ENCODE results near the gene IL17RD.
A peak's percentile ranks its signal among the peaks of the same experiment; 100 is the strongest.

The IL17RD gene

DNA sequence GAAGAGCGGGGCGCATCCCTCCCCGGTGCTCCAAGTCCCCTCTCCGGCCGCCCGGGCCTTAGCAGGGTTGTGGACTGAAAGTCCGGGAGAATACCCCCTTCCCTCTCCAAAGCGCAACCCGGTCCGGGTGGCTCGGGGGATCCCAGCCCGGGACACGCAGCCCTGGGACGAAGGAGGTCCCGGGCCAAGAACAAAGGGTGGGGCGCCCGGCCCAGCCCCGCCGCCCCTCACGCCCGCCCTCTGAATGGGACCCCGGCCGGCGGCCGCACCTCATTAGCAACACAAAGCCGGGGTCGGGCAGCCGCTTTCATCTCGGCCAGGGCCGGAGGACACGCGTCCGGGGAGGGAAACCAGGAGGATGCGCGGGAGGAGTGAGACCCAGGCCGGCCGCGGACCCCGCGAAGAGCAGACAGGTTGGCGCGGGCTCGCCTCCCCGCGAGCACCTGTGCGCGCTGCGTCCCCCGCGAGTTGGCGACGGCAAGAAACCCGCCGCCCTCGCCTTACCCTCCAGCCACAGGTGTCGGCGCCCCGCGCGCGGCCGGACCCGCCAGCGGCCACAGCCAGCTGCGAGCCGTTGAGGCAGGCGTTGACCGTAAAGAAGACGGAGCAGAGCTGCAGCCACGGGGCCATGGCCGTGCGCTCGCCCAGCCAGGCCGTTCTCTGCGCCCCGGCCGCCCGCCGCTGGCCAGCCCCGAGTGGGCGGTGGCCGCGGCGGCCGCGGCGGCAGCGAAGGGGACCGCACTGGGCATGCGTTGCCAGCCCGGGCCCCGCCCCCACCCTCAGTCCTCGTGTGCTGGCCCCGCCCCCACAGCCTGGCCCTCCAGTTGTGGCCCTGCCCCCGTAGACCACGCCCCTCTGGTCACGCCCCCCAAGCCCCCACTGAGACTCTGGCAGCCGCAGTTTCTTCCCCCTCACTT, at the start of gene IL17RD:
Gene IL17RD, minus strand, starts transcription at position 697 of the 917 bp plus-strand sequence. Its CDS starts 67 bp downstream, at position 630.
- peak; percentile 52 for DNase-seq

DNA sequence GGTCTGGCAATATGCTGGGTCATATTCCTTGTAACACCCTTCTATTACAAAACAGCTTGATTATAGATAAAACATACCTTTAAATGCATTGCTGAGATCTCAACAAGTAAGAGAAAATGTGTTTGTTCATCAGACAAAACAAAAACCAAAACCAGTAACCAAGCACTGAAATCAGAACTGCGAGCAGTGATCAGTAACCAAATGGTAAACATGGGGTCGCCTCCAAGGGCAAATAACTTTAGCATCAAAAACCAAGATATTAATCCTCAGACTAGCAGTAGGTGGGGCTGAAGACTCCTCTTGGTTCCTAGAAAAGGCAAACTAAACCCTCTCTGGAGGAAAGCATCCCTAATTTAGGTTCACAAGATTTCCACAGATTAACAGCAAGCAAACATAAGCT, 41.3 kb upstream of the IL17RD start:
- DNase-seq = no peak

DNA sequence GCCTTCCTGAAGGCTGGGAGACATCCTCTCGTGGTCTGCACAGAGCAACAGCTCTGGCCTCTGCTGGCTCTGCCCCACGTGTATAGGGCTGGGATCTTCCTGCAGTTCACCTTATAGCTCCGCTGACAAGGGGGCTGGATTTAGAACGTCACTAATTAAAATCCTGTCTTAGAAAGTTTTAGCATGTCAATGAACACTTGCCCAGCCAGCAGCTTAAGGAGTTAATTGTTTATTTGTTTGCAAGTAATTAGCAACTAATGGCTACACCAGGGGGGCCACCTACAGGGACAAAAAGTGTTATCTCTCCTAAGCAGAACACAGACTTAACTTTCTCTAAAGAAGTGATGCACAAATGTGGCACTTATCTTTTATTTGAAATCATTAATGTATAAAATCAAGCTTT, 34.7 kb upstream of the IL17RD start, which contains the start of gene HESX1:
Gene HESX1, minus strand, starts transcription at position 84 of the 403 bp plus-strand sequence. Its CDS starts 60 bp downstream, at position 24.
- DNase-seq = no peak

DNA sequence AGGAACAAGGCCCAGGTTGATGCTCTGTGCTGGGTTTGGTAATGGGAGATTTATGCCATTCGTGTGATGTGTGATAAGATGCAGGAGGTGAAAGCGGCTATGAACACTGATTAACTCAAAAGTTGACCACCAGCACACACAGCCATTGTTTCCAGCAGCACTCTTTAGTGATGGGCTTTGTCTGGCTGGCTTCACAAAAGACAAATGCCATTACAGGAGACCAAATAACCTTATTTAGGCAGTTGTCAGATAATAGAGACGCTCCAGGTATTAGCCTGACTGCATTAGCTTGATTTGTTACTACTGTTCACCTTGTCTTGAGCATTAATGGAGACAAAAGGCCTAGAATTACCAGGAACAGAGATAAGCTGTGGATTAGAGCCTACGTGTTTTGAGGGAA, 29.5 kb upstream of the IL17RD start:
- no peak for DNase-seq

DNA sequence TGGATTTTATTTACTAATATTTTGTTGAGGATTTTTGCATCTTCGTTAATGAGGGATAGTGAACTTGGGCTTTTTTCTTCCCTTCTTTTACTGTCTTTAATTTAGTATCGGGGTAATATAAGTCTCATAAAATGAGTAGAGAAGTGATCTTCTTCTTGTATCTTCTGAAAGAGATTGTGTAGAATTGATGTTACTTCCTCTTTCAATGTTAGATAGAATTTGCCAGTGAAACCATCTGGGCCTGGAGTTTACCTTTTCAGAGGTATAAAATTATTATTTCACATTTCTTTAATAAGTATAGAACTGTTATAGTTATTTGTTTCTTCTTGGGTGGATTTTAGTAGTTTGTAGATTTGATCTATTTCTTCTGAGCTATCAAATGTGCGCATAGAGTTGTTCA, 26.9 kb upstream of the IL17RD start:
- no peak for DNase-seq

DNA sequence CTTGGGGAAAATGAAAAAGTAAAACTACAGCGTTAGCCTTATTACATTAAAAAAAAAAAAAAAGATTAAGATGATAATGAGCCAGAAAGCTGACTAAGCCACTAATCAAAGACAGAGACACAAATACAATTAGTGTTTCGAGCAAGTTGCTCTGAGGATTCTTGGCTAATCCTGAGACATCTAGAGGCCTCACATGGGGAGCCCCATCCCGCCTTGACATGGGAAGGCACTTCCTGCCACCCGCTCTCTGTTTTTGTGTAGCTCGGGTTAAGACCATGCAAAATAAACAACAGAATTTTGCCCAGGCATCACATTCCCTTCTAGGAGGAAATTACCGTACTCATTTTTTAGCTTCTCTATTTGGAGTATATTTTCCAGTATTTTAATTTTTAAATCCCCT, 19.4 kb upstream of the IL17RD start:
- DNase-seq = no peak

DNA sequence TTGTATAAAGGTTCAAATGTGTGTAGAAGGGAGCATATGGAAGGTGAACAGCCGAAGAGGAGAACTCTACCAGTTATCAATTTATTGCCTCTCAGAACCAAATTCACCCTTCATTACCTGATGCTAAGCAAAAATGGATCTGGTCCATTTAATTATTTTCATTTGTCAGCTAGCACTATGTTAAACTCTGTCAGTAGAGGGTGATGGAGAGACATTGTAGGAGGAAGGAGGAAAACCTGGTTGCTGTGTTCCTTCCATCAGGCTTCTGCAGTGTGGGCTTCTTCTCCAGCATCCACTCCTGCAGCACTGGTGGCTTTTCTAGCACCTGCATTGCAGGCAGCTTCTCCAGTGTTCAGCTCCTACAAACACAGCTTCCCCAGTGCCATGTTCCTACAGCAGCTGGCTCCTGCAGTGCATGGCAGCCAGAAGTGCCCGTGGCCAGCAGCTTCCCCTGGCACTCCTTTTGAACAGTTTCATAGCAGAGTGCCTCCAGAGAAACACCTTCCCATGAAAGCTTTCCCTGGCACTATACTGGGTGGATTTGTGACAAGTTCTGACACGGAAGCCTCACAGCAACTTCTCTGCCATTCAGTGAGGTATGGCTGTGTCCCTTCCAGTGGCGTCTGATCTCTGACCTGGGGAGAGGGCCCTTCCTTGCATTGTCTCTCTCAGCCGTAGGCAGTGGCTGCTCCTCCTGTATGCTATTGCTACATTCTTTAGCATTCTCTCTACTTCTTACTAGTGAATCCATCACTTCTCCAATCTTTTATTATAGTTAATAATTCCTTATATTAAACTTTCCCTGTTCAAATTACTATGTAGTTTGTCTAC, 14.6 kb upstream of the IL17RD start:
- no peak for DNase-seq

DNA sequence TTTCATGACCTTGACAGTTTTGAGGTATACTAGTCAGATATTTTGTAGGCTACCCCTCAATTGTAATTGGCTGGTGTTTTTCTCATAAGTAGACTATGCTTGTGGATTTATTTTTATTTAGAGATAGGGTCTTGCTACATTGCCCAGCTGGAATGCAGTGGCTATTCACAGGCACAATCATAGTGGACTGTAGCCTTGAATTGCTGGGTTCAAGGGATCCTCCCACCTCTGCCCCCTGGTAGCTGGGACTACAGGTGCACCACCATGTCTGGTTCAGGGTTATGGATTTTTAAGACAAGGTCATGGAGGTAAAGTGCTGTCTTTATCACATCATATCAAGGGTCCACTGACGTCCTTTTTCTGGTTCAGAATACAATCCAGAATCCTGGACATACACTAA, 10.9 kb upstream of the IL17RD start:
- DNase-seq = no peak

DNA sequence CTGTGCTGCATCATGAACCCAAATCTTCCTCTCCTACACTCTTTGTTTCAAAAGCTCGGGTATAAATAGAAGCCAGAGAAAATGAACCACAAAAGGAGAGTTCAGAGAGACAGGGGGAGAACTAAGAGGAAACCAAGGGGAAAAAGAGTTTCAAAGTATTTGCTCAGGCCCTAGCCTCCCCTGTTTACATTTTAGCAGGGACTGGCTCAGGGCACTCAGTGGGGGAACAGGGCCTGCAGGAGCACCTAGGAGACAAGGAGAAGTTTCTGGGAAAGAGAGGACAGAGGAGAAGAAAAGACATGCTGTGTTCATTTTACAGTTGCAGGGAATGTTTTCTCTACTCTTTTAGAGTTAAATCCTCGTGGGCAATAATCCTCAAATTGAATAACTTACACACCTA, 8.5 kb upstream of the IL17RD start:
- DNase-seq = no peak

DNA sequence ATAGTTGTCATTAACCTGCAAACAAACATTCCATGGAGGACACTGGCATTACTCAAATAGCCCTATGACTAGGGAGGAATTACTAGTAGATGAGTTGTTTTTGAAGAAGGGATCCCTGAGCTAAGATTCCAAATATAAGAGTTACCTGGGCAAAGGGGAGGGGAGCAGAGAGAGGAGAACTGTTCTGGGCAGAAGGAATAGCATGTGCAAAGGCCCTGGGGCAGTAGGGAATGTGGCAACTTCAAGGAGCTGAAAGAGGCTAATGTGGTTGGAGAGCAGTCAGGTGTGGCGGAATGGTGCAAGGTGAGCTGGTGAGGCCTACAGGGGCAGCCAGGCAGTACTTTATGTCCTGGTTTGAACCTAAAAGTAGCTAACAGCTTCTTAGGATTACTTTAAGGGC, 5.8 kb upstream of the IL17RD start:
- no peak for DNase-seq

DNA sequence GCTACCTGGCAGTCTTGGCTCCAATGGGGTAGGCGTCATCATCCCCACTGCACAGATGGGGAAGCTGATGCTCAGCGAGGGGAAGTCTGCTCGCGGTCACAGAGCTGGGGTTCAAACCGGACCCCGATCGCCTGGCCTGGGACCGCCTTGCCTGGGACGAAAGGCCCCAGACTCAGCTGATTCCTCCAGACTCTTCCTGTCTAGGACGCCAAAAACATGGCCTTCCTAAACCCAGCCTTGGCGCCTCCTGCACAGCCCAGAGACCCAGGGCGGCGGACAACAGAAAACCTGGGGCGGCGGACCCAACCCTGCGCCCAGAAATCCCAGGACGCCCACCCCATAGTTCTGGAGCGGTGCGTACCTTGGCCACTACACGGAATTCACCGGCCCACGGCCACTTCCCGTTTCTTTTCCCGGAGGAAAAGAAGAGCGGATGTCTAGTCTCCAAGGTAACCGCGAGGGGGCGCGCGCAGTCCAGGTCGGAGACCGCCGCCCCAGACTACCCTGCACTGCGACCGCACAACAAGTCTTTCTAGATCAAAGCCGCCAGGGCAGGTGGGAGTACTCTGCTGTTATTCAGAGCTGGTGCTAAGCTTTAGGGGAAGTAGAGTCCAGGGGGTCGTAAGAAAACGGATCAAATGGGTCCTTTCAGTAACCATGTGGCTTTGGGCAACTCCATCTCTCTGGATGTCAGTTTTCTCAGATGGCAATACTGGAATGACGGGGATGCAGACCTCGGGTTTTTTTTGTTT, 4.9 kb upstream of the IL17RD start:
- DNase-seq = peak; percentile 65

DNA sequence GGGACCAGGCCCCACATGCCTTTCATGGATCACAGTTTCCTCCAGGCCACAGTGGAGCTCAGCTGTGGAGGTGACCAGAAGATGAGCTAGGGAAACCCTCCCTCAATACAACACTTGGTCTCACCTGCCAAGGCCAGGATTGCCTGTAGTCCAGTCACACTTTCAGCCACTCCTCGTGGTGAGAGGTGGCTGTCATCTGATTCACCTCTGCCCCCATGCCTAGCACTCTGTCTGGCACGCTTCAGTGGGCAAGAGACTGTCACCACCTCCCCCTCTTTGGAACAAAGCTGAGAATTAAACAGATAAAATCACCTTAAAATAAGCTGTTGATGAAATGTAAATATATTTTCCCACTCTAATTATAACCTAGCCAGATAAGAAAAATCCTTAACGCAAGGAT, 4.0 kb upstream of the IL17RD start:
- no peak for DNase-seq

DNA sequence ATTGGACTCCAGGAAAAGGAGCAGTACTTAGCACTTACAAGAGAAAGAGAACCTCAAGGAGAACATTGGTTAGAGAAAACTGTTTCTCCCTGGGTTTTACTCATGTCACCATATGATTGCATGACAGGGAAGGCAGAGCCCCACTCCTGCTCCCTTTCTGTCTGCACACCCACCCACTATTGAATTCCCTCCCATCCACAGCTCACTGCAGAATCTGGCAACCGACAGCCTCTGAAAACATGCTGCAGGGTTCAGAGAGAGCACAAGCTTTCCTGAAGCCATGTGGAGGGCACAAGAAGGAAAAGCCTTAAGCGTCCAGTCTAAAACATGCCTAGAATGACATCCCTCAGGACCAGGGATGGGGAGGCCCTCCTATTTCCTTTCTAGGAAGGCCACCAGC, 3.0 kb upstream of the IL17RD start:
- DNase-seq = no peak

DNA sequence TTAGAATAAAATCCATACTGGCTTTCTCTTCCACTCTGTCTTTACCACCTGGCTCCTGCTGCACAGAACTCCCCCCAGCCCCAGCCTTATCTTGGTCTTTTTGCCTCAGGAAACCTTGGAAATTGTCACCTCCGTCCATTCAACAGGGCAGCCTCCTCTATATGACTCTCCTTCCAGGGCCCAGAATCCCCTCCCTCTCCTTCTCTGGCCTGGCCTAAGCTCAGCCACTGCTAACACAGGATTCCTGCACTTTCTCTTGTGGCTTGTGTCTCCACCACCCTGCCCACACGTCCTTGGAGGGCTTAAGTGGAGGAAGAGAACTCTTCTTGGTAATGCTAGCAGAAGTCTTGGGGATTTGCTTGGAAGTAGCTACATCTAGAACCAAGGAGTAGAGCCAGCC, 1.5 kb upstream of the IL17RD start:
- DNase-seq = no peak

DNA sequence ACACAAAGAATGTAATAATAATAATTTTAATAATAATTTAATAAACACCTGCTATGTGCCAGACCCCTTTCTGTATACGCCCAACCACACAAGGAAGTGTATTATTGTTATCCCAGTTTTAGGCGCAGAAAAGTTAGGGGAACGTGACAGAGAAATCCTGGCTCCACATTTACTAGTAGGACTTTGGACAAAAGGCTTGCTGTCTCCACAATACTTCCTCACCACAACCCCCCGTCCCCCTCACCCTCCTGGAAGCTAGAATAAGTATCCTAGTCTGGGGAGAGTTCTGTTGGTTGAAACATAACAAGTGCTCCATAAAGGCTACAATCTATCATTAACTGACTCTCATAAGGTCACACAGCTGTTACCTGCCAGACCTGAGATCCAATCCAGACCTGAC, 488 bp upstream of the IL17RD start:
- no peak for DNase-seq

DNA sequence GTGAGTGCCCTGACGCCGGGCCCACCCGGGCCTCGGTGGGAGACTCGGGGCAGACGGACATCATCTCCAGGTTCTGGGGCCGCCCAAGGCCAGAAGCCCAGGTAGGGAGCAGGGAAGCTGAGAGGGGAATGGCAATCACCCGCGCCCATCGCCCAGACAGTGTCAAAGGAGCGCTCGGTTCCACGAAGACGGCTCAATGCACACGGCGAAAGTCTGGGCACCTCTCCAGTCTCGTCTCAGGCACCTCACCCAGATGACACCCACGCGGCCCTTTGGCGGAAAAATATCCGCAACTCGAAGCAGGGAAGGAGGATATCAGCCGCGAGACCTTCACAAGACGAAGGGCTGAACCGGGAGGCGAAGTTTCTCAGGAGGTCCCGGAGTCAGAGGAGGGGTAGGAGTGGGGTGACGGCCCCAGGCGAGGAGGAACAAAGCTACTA, 916 bp downstream of the IL17RD start:
- no peak for DNase-seq

DNA sequence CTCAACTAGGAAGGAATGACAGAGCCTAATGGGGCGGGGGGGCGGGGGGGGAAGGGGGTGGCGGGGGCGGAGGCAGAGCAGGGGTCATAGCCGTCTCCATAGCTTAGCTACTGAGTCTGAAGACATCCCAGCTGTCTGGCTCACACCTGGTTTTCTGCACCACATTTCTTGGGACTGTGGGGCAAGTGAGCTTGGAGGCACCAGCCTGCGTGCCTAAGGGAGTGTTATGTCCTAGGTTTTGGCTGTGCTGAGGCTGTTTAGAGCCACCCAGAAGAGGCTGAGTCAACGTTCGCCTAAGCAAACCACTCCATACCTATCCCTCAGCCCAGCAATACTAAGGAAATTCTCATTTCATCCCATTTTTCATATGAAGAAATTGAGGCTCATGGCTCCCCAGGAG, 1.4 kb downstream of the IL17RD start:
- no peak for DNase-seq

DNA sequence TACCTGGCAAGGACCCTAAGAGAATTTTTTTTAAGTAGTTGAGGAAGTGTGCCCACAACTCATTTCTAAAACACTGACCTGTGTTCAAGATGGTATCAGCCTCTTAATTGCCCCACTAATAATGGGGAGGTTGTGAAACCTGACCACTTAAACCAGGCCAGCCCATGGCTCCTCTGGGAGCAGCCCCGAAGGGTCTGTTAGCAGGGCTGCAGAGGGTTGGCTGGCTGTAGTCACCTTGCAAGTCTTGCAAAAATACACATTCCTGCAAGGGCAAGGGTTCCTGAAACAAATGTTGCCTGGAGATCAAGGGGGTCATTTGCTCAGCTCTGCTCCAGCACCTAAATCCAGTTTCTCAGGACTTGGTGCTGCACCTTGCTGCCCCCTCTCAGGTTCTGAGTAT, 3.2 kb downstream of the IL17RD start:
- no peak for DNase-seq

DNA sequence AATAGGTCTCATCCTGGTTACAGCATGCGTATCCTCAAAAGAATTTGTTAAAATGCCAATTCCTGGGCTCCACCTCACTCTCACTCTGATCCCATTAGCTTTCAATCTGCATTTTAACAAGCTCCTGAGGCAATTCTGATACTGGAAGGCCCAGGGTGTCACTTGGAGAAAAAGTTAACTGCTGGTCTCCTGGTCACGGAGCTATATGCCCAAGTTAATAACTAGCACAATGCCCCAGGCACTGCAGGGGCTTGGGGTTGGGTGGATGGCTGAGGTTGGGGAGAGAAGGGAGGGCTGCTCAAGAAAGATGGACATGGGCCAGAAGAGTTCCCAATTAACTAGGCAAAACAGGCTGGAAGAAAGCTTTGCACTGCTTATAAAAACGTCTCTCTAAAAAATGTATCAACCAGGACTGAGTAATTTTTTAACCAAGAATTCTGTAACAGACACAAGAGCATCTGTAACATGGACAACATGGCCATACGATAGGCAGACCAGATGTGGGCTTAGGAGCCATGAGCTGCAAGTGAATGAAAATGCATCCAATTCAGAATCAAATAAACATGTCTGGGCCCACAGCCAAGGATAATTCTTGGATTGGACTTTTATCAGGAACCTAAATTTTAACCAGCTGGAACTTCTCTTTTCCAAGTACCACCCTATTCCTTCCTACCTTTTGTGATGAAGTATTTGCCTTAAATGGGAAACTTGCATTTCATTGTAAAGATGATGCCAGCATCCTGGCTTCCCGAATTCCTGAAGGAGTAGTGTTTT, 4.2 kb downstream of the IL17RD start:
- no peak for DNase-seq

DNA sequence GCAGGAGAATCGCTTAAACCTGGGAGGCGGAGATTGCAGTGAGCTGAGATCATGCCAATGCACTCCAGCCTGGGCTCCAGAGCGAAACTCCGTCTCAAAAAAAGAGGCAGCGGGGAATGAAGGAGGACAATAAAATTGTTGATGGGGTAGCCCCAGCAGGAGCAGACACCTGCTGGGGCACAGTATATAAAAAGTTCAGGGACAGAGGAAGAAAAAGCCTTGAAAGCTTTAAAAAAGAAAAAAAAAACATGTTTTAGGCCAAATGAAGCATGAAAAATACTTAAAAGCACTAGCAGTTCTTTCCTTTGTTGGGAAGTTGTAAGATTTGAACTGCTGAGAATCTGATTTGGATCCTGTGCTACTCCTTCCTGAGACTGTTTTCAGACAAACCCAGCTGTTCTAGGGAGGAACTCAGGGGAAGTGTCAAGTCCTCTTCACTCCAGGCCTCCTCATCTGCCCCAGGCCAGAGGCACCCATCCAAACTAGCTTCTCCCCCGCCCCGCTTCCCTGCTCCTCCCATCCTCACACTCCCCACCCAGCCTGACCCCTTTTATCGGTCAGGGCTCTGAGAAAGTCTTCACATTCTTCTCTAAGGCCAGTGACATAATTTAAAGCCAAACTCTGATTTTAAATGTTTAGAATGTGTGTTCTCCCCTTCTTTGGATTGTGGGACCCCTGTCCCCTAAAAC, 4.9 kb downstream of the IL17RD start:
- DNase-seq = no peak
